Stimulated activated CD4-positive, alpha-beta T cell treated with anti-CD3 and anti-CD28 coated beads, Interleukin-1b, Interleukin-23, amount 100 ng/mL, for 48 hours (primary cell): ENCODE data around the gene HSD17B3.
"Not testable (repeated sequence)": the region's sequence is repeated elsewhere in the genome, so short reads cannot be mapped to it uniquely, and the experiment has no call there.

ENCODE experiments used
- DNase-seq: peaks from one replicate; pipeline ENCODE4 v3.0.0-alpha.2; 2020

HSD17B3 gene

DNA sequence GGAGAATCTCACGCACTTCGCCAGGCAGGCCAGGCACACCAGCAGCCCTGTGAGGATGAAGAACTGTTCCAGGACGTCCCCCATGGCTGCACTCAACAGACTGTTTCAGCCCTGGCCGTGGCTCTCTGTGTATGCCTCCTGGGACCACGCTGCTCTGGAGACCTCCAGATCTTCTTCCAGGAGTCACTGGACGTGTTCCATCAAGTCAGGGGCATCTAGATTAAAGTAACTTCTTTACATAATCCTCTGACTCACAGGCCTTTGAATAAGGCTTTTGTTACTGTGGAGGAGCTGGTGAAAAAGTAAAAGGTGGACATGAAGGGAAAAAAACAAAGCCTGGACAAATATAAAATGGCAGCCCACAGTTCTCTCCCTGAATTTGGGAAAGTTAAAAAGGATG is at the start of gene HSD17B3:
HSD17B3 (minus strand) TSS at position 156 of the 400 bp plus-strand sequence; CDS start at position 84, 72 bp downstream.
- no peak for DNase-seq

DNA sequence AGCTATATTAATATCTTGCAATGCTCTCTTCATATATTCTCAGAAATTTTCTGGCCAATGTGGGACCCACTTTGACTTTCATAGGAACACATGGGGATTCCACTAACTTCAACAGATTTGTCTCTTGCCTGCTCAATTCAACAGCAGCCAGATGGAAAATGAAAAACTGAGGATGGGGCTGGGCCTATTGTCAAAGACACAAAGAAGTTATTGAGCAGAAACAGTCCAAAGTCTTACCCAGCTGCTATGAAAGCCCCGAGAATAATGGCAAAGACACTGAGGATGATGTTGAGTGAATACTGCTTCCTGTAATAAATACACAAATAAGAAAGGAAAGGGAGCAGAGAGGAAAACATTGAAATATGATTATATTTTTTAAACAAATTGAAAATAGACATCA is 48.9 kb upstream of the HSD17B3 start:
- DNase-seq: no peak

DNA sequence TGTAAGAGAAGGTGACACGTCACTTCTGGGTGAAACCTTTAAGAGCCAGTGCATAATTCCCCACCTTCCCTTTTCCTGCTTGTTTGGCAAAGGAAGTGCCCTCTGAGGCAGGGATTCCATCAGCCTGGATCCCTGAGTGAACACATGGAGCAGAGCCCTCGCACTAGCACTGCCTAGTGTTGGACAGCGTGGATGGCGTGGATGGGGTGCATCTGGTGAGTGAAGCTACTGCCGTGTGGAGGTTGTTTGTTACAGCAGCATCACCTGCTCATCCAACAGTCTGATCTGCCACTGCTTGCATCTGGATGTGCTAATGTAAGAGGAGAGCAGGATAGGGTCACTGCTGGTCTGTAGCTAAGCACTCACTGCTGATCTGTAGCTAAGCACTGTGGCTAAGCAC is 46.3 kb upstream of the HSD17B3 start:
- no peak for DNase-seq

DNA sequence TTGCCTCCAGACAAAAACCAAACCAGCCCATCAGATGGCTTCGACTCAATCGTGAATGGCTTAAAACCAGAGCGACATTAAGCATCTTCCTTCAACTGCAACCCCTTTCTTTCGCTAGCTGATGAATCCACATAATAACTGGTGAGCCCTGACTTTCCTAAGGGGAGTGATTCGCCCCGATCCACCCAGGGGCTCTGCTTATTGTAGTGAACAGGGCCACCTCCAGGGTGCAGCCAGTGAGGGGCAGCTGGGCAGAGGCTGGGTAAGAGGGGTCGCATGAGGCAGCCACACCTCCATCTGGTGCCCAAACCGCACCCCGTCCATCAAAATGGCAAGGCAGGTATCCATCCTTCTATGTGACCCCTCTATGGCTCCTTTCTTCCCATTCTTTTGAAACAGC is 43.6 kb upstream of the HSD17B3 start:
- no peak for DNase-seq

DNA sequence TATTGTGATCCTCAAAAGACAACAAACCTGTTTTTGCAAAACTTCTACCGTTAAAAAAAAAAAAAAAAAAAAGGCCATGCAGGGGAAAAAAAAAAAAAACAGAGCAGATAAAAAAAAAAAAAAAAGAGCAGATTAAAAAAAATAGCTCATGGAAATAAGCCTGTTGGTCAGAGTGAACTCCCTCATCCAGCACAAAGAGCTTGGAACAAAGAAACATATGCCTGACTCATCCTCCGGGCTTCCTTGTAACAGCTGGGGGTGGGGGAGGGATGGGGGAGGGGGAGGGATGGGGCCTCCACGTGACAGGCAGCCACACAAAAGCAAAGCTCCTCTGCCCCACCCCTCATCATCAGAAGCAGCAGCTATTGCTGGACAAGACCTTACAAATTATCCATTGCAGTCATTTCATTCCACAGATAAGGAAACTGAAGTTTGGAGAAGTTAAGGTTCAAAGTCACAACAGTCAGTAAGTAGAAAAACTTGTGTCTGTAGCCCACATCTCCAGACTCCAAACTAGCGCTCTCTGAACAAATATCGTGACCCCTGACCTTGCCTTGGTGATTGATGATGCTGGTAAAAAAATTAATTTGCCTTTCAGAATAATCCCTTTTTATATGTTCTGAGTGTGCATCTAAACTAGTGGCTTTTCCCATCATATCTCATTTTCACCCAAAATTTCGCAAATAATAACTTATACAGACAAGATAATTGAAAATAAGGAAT is 42.6 kb upstream of the HSD17B3 start:
- no peak for DNase-seq

DNA sequence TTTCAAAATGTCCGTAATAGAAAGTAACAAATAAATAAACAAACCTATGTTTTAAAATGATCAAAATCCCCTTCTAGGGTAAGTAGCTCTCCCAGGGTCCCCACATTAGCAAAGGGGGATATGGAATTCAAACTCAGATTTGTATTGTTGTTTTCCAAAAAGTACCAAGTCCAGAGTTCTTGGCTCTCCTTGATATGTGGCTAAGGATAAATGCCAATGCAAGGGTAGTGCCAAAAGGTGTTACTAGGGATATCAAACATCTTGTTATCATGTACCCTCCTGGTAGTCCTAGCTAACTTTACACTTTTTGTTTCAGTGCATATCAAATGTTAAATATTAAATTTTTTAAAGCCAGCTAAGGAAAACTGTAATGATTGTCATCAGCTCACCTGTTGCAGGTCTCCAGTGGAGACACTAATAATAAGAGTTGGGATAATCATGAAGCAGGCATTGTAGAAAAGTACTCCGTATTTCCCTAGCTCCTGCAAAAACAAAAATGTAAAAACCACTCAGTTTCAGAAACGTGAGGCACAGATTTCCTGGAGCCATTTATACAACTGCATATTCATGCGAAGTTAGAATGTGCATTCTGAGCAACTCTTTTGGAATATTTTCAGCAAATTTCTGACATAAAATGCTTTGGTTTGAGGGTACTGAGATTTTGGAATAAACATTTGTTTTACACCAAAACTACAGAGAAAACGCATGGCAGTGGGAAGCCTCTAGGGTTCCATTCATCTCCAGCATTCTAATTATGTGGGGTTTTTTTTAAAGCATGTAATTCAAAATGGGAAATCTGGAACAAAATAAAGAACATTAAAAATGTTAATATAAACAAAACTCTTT is 41.8 kb upstream of the HSD17B3 start:
- no peak for DNase-seq

DNA sequence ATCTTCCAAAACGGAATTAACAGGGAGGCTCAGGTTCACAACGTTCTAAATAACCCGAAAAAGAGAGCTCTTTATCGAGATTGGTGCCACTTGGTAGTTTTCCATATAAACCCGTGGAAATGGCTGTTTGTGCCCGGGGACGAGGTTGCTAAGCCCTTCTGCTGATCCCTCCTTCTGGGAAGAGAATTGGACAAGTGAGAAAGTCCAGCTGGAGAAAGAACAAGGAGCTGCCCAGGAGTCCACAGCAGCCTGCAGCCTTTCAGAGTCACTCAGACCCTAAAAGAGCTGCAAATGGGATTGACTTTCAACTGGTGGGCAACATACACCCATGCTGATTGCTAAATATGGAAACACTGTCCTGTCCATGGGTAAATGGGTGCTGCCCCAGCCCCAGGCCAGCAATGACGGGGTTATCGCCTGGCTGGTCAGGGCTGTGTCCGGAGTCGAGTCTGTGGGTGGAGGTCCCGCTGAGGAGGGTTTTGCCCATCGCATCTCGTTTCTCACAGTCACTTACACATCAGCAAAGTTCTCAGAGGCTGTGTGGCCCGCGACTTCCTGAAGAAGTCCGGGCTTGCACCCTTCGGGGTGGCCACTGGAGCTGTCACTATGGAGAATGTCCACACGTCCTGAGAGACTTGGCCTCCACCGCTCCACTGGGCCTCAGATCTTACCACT is 40.7 kb upstream of the HSD17B3 start:
- DNase-seq: no peak

DNA sequence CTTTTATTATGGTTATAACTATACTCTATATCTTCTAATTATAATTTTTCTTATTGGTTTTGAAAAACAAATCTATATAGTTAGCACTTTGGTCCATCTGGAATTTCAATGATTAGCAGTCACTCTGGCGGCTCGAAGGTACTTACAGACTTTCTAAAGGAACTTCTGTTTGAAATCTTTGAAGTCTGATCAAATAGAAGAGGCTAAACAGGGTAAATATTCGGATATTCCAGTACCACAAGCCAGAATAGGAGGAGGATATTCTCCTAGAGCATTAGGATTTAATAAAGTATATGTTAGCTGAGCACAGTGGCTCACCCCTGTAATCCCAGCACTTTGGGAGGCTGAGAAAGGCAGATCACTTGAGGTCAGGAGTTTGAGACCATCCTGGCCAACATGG is 38.7 kb upstream of the HSD17B3 start:
- no peak for DNase-seq

DNA sequence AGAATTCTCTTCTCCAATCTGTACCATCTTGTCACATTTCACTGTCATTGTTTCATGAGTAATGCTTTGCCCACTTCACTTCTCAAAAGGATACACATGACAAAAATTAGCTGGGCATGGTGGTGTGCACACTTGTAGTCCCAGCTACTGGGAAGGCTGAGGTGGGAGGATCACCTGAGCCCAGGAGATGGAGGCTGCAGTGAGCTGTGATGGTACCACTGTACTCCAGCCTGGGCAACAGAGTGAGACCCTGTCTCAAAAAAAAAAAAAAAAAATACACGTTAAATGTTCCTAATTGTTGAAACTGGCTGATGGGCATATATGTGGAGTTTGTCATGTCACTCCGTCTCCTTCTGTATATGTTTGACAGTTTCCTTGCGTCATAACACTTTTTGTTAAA is 36.3 kb upstream of the HSD17B3 start:
- no peak for DNase-seq

DNA sequence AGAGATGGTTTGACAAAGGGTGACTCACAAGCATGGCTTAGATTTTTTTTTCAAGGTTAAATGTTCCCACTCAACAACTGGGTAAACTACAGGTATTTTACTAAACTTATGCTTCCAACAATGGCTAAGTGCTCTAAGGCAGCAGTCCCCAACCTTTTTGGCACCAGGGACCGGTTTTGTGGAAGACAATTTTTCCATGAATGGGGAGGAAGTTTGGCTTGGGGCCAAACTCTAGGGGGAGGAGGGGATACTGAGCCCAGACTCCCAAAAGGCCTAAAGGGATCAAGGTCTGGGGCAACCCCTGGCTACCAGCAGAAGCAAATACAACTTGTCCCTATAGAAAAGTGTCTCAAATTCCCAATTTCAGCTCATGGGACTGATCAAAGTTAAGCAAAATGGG is 32.0 kb upstream of the HSD17B3 start:
- DNase-seq: no peak

DNA sequence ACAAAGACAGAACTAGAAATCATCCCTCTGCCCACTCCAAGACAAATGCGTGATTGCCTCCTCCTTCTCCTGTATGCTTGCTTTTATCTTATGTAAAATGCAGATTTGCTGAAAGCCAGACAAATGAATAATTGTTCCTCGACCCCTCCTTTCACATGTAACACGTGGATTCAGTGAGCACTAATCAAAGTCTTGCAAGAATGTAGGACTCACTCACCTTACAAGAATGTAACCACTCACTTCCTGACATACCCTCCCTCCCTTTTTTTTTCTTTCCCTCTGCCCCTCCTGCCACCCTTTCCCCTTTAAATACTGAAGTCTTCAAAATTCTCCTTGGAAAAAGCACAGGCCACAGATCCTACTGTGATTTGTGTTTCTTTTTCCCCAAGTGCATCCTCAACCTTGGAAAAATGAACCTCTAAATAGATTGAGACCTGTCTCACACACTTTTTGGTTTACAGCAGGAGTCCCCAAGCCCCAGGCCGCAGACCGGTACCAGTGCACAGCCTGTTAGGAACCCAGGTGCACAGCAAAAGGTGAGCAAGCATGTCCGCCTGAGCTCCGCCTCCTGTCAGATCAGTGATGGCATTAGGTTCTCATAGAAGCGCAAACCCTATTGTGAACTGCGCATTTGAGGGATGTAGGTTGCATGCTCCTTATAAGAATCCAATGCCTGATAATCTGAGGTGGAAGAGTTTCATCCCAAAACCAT is 29.4 kb upstream of the HSD17B3 start:
- DNase-seq: no peak

DNA sequence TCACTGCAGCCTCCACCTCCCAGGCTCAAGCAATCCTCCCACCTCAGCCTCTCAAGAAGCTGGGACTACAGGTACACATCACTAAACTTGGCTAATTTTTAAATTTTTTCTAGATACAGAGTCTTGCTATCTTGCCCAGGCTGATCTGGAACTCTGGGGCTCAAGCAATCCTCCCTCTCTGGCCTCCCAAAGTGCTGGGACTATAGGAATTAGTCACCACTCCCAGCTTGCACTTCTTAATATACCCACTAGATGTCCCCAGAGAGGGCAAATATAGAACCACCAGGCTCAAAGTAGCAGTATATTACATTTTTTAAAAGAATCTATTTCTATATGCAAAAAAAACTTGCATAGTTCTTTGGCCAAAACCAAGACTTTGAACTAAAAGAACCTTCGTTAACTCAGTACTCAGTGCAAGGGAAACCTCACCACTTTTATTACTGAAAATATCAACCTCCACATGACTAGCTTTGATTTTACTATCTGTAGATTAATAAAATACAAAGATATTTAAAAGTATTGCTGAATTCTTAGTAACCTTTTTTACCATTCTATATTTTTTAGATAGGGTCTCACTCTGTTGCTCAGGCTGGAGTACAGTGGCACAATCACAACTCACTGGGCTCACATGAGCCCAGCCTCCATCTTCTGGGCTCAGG is 25.8 kb upstream of the HSD17B3 start:
- peak; percentile 13 for DNase-seq

DNA sequence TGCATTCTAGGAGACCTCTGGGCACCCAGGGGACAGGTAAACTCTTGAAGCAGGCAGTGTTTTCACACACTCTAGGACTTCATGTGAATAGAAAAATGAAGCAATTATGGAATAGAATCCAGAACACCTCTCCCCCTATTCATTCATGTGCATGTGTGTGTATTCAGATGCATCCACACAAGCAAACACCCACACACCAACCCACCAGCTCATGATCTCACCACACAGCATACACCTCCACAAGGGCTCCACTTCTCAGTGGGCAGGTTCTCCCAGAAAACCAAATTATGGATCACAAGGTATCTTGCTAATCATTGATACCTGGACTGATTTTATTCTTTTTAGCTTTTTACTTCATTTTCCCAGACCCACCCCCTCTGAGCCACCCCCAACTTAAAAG is 21.2 kb upstream of the HSD17B3 start:
- no peak for DNase-seq

DNA sequence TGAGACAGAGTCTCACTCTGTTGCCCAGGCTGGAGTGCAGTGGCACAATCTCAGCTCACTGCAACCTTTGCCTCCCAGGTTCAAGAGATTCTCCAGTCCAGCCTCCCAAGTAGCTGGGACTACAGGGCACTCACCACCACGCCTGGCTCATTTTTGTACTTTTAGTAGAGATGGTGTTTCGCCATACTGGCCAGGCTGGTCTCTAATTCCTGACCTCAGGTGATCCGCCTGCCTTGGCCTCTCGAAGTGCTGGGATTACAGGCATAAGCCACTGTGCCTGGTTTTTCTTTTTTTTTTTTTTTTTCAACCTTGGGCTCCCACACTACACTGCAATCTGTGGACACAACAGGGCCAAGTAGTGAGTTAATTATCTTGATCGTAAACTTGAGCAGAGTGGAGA is 20.8 kb upstream of the HSD17B3 start:
- not testable (repeated sequence) for DNase-seq

DNA sequence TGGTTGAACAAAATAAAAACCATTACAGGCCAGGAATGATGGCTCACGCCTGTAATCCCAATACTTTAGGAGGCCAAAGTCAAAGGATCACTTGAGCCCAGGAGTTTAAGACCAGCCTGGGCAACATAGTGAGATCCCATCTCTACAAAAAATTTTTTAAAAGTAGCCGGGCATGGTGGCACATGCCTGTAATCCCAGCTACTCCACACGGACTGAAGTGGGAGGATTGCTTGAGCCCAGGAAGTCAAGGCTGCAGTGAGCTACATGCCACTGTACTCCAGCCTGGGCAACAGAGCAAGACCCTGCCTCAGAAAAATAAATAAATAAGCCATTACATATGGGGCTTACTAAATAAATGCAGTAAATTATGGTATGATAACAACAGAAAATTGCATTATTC is 20.2 kb upstream of the HSD17B3 start:
- not testable (repeated sequence) for DNase-seq

DNA sequence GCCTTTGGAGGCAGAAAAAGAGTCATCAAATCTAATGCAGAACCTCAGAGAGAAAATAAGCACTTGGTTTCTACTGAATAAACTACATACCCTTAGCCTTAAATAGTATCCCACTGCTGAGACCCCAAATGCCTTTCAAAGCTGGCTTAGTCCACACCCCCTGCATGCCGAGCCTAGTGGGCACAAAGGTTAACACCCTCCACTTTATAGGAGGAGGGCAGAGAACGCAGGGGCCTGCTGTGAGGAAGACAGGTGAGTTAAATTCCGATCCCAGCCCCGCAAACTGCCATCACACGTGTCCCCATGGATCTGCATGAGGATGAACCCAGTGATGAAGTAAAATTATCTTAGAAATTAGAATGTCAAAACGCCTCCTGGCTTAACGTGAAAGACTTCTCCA is 19.5 kb upstream of the HSD17B3 start:
- no peak for DNase-seq

DNA sequence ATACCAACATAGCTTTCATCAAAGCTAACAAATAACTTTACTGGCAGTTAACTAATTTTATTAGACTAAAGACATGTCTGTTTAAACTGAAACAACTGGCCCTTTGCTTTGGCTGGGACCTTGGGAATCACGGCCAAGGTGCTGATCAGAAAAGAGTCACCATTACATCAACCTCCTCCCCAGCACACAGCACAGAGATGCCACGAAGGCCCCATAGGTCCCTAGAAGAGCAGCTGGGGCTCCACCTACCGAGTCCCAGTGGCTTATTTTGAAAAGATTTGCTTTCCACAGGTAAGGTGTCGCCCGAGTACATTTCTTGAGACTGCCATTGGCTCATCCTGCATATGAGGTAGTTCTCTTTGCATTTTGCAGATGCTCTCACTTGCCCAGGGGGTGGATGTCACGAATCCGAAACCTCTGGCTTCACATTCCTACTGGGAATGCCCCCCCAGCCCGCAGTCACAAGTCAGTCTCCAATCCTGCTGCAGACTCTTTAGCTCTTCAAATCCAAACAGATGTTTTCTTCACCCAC is 18.8 kb upstream of the HSD17B3 start:
- DNase-seq: no peak

DNA sequence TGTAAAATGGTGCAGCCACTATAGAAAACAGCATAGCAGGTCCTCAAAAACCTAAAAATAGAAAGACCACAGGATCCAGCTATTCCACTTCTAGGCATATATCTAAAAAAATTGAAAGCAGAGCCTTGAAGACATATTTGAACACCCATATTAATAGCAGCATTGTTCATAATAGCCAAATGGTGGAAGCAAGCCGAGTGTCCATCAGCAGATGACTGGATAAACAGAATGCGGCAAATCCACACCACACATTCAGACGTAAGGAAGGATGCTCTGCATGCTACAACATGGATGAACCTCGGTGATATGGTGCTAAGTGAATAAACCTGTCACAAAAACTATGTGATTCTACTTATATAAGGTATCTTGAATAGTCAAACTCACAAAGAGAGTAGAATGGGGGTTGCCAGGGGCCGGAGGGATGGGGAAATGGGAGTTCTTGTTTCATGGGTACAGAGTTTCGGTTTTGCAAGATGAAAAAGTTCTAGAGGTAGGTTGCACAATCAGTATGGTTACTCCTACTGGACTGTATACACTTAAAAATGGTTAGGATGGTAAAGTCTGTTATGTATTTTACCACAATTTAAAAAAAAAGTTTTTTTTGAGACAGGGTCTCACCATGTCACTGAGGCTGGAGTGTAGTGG is 17.1 kb upstream of the HSD17B3 start:
- DNase-seq: no peak

DNA sequence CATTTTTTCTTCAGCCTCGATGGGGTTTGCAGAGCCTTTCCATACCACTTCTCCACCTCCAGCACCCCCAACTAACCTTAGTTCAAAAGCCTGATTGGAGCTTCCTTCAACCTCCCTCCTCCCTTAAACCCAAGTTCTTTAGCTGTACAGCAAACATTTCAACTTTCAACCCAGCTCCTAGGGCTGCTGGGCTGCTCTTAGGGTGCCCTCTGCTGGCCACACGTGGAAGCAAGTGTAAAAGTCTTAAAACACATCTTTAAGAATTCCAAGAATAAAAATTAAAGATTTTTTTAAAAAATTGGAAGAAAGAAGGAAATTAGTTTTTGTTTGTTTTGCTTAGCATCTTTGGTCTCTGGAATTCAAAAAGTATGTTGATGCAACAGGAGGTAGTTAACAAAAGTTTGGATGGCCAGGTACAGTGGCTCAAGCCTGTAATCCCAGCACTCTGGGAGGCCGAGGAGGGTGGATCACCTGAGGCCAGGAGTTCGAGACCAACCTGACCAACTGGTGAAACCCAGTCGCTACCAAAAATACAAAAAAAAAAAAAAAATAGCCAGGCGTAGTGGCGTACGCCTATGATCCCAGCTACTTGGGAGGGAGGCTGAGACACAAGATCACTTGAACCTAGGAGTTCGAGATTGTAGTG is 15.5 kb upstream of the HSD17B3 start:
- peak; percentile 38 for DNase-seq

DNA sequence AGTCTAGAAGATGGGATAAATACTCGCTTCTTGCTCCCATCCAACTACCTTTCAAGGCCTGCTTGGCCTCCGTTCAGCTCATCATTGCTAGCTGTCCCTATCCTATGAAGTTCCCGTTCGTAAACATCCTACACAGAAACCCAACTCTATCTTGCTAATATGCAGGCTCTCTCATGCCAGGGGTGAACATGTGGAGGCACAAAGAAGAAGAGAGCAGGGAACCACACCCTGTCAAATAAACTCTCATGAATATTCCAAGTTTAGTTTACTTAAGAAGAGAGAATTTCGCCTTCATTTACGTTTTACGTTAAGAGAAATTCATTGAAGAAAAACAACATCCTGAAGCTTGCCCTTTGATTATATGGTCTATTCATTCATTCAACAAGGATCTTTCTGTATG is 7.9 kb upstream of the HSD17B3 start:
- no peak for DNase-seq

DNA sequence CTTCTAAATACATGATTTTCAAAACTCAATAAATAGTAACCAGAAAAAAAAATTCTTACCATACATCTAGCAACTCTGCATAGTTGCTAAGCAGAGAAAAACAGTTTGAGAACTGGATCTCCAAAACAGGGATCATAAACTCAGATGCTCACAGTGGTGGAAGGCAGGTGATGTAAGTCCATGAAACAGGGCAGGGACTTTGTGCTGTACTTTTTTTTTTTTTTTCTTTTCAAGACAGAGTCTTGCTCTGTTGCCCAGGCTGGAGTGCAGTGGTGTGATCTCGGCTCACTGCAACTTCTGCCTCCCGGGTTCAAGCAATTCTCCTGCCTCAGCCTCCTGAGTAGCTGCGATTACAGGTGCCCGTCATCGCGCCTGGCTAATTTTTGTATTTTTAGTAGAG is 5.0 kb upstream of the HSD17B3 start:
- DNase-seq: not testable (repeated sequence)
